Gastroesophageal sphincter (tissue), 3 donors: ENCODE measurements around the gene LIX1.

Source experiments
- CTCF ChIP-seq, 4 experiments: fragments of 200-600 bp in 2 of 4; fragments of 450-650 bp in 2 of 4; sonication (generic) in 1 of 4; IDR thresholded peaks; one replicate each; pipeline ENCODE4 v1.5.1; 2017 to 2019; ENCODE audit warnings: antibody characterized with exemption in 4 of 4, mild to moderate bottlenecking in 2 of 4, moderate library complexity in 2 of 4
- EP300 ChIP-seq: sonication (generic); formaldehyde crosslinking; IDR thresholded peaks from one replicate; pipeline ENCODE4 v1.6.1; 2017; ENCODE audit warnings: antibody characterized with exemption, mild to moderate bottlenecking
- POLR2A ChIP-seq, 2 donors: fragments of 450-650 bp; IDR thresholded peaks; one replicate each; pipeline ENCODE4 v1.6.1; 2017; ENCODE audit warnings: antibody characterized with exemption in 2 of 2, mild to moderate bottlenecking in 2 of 2, moderate library complexity in 1 of 2
- POLR2AphosphoS5 ChIP-seq: sonication (generic); formaldehyde crosslinking; IDR thresholded peaks from one replicate; pipeline ENCODE4 v1.6.1; 2017; ENCODE audit warnings: antibody characterized with exemption

GRCh38 chr5:97042996-97043395 is 99.4 kb downstream of the LIX1 start:
- no peak for TF ChIP-seq POLR2AphosphoS5
- no peak for TF ChIP-seq POLR2A (IDR thresholded peaks at IDR 0.05)
- TF ChIP-seq CTCF (IDR thresholded peaks at IDR 0.05): no peak
- no peak for TF ChIP-seq EP300
